ENCODE measurements around the gene C1orf159. TPM values are rescaled to one million over a fixed set of nuclear protein-coding genes. Genes with fewer than 3 reads are reported as not detected.

C1orf159 gene
- total and polyA plus RNA-seq, 7 donors: 1.5 to 6.7 (median 3.5) TPM

- Histone ChIP-seq H3K9me3 (no peaks in the 10 kb centered on the region), H3K27ac (no peak overlapping the region), H3K4me3 (no peak overlapping the region), H3K27me3 (ENCODE audit: insufficient read depth in 3 of 3, low read length in 2 of 3) (peaks cover 0 to 83% (median 21%) of the 10 kb centered on the region in 3 donors), H3K36me3 (ENCODE audit: insufficient read depth in 1 of 2, low read depth in 1 of 2) (no peaks in the 10 kb centered on the region), H3K4me1 (peaks cover 18% of the 10 kb centered on the region)
- ATAC-seq (no peak), DNase-seq (no peak)
- WGBS, 3 donors: 89 to 95% (median 91%) methylated on average over 17 to 19 of the region's 19 CpGs
- intact Hi-C loops (cut with DNase I): loop anchor here (10.0 kb wide), 2 partner anchors 219 to 239 kb away; partner anchors contain the start of gene UBE2J2 (in 1 of the 2)
- no peak for TF ChIP-seq CTCF (IDR thresholded peaks at IDR 0.05)
Measured at GRCh38 chr1:1035291-1035943, 80.5 kb downstream of the C1orf159 start.

GRCh38 chr1:1034439-1034781 lies 81.5 kb downstream of the C1orf159 start:
- peaks cover 11% of the 10 kb centered on the region for H3K4me1 ChIP-seq
- intact Hi-C loops (cut with DNase I): loop anchor here (5.0 to 10.0 kb wide), 3 partner anchors 220 to 258 kb away; partner anchors contain the start of gene UBE2J2 (in 1 of the 2)
- peak overlapping the region; percentile 54 for H3K4me3 ChIP-seq
- no peak overlapping the region for H3K27ac ChIP-seq
- H3K27me3 ChIP-seq (ENCODE audit: insufficient read depth in 3 of 3, low read length in 2 of 3): peaks cover 0 to 73% (median 14%) of the 10 kb centered on the region in 3 donors
- TF ChIP-seq CTCF (IDR thresholded peaks at IDR 0.05): no peak
- peak in 1 of 4 donors; percentile 16 for ATAC-seq
- no peaks in the 10 kb centered on the region for H3K36me3 ChIP-seq (ENCODE audit: insufficient read depth in 1 of 2, low read depth in 1 of 2)
- H3K9me3 ChIP-seq: no peaks in the 10 kb centered on the region
- DNase-seq: no peak
- 43 to 67% (median 55%) methylated on average over 18 to 30 of the region's 30 CpGs for WGBS, 3 donors

- H3K9me3 ChIP-seq: no peaks in the 10 kb centered on the region
- intact Hi-C loops (cut with DNase I): loop anchor here (2.0 to 10.0 kb wide), 4 partner anchors 29 to 258 kb away; partner anchors contain the start of gene UBE2J2 (in 1 of the 2)
- no peak overlapping the region for H3K27ac ChIP-seq
- peaks cover 11% of the 10 kb centered on the region for H3K4me1 ChIP-seq
- peaks cover 0 to 67% (median 10%) of the 10 kb centered on the region in 3 donors for H3K27me3 ChIP-seq (ENCODE audit: insufficient read depth in 3 of 3, low read length in 2 of 3)
- TF ChIP-seq CTCF (IDR thresholded peaks at IDR 0.05): no peak
- no peaks in the 10 kb centered on the region for H3K36me3 ChIP-seq (ENCODE audit: insufficient read depth in 1 of 2, low read depth in 1 of 2)
- H3K4me3 ChIP-seq: peak overlapping the region; percentile 54
- 13 to 27% (median 17%) methylated on average over 35 to 71 of the region's 71 CpGs for WGBS, 3 donors
- no peak for ATAC-seq
- DNase-seq: no peak
Measured at GRCh38 chr1:1033731-1034438, 82.0 kb downstream of the C1orf159 start.

GRCh38 chr1:1033009-1033587 lies 82.8 kb downstream of the C1orf159 start:
- peak overlapping the region; percentile 65 for H3K4me3 ChIP-seq
- peak; percentile 84 to 96 (median 92) for ATAC-seq
- no peaks in the 10 kb centered on the region for H3K36me3 ChIP-seq (ENCODE audit: insufficient read depth in 1 of 2, low read depth in 1 of 2)
- WGBS, 3 donors: 2 to 6% (median 3%) methylated on average over 33 to 73 of the region's 73 CpGs
- peak; percentile 79 to 89 for DNase-seq
- no peaks in the 10 kb centered on the region for H3K9me3 ChIP-seq
- peaks cover 0 to 59% (median 9%) of the 10 kb centered on the region in 3 donors for H3K27me3 ChIP-seq (ENCODE audit: insufficient read depth in 3 of 3, low read length in 2 of 3)
- H3K4me1 ChIP-seq: peaks cover 11% of the 10 kb centered on the region
- intact Hi-C loops (cut with DNase I): loop anchor here (2.0 to 10.0 kb wide), 4 partner anchors 30 to 259 kb away; partner anchors contain the start of gene UBE2J2 (in 1 of the 2)
- TF ChIP-seq CTCF (IDR thresholded peaks at IDR 0.05): peak; percentile 51
- no peak overlapping the region for H3K27ac ChIP-seq
